HG02943 (cell line): Measurements from ENCODE around the gene ANKRD66.

ENCODE experiments used
- ATAC-seq: cut with Tn5 transposase; IDR thresholded peaks from one replicate; pipeline ENCODE4 v1.9.1; 2021; ENCODE audit warnings: mild to moderate bottlenecking, low read depth, moderate library complexity; ENCODE audit not compliant: unreplicated experiment

Gene ANKRD66

GRCh38 chr6:46787871-46788540, 41.3 kb downstream of the ANKRD66 start:
- no peak for ATAC-seq

GRCh38 chr6:46788791-46789190, 42.1 kb downstream of the ANKRD66 start:
- no peak for ATAC-seq

GRCh38 chr6:46789434-46790354, 43.0 kb downstream of the ANKRD66 start:
- no peak for ATAC-seq

- ATAC-seq = no peak
Observed at GRCh38 chr6:46790355-46790874, 43.7 kb downstream of the ANKRD66 start.

- ATAC-seq = no peak
Observed at GRCh38 chr6:46792635-46793034, 45.9 kb downstream of the ANKRD66 start.

GRCh38 chr6:46793138-46793537, 46.4 kb downstream of the ANKRD66 start, which contains the start of gene MEP1A:
MEP1A (plus strand) TSS chr6:46793389; CDS start chr6:46793399, 10 bp downstream.
- no peak for ATAC-seq

- no peak for ATAC-seq
Observed at GRCh38 chr6:46794068-46794467, 47.3 kb downstream of the ANKRD66 start.

GRCh38 chr6:46795816-46796215, 49.1 kb downstream of the ANKRD66 start:
- no peak for ATAC-seq

- ATAC-seq = no peak
Observed at GRCh38 chr6:46796848-46797580, 50.3 kb downstream of the ANKRD66 start.

- no peak for ATAC-seq
Observed at GRCh38 chr6:46799657-46800056, 52.9 kb downstream of the ANKRD66 start.

- ATAC-seq = no peak
Observed at GRCh38 chr6:46808806-46809205, 62.1 kb downstream of the ANKRD66 start.
